Fibroblast of pulmonary artery (primary cell): ENCODE results near the gene BARHL2.

Experiments
- DNase-seq: peaks from one replicate; pipeline ENCODE4 v3.0.0-alpha.2; 2010; ENCODE audit warnings: low read depth
- H3K4me3 ChIP-seq: replicated peaks from 2 replicates; pipeline ENCODE4 v1.5.1; 2011; ENCODE audit warnings: low read depth, mild to moderate bottlenecking, control low read depth, low read length, moderate library complexity
- TF ChIP-seq, protein P1 (sequence below): IDR thresholded peaks from 2 replicates; pipeline ENCODE4 v1.5.1; 2011; ENCODE audit warnings: mild to moderate bottlenecking, control low read depth, low read length, inconsistent platforms; ENCODE audit errors: missing control alignments

Gene BARHL2

DNA sequence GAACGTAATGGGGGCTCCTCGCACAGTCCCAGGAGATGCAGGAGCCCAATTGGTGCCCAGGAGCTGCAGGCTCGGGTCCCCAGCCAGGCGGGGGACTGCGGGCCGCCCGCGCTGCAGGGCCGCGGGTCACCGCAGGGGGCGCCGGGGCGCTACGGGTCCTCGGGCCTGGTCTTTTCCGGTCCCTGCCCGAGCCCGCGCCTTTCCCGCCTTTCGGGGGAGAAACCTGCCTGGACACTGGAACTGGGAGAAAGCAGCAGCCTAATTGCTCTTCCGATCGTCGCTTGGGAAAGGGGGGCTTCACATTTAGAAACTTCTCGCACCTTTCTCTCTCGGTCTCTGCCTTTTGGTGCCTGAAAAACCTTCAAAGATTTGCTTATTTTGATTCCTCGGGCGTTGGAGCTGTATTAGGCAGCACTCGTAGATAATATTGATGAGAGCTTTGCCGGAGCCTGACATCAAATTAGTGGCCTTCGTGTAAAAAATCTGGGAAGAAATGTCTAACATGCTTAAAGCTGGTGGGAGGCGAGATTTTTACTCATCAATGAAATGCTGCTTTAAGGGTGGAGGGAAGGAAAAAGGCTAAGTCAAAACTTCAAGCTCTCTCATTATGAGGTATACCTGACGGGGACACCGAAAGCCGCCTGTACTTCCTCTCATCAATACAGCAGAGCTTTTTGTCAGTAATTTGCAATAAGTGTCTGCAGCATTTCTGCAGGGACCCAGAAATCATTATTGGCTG lies 12.6 kb upstream of the BARHL2 start:
- no peak for DNase-seq
- TF ChIP-seq, protein P1, sequence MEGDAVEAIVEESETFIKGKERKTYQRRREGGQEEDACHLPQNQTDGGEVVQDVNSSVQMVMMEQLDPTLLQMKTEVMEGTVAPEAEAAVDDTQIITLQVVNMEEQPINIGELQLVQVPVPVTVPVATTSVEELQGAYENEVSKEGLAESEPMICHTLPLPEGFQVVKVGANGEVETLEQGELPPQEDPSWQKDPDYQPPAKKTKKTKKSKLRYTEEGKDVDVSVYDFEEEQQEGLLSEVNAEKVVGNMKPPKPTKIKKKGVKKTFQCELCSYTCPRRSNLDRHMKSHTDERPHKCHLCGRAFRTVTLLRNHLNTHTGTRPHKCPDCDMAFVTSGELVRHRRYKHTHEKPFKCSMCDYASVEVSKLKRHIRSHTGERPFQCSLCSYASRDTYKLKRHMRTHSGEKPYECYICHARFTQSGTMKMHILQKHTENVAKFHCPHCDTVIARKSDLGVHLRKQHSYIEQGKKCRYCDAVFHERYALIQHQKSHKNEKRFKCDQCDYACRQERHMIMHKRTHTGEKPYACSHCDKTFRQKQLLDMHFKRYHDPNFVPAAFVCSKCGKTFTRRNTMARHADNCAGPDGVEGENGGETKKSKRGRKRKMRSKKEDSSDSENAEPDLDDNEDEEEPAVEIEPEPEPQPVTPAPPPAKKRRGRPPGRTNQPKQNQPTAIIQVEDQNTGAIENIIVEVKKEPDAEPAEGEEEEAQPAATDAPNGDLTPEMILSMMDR: no peak
- H3K4me3 ChIP-seq: no peak overlapping the region

DNA sequence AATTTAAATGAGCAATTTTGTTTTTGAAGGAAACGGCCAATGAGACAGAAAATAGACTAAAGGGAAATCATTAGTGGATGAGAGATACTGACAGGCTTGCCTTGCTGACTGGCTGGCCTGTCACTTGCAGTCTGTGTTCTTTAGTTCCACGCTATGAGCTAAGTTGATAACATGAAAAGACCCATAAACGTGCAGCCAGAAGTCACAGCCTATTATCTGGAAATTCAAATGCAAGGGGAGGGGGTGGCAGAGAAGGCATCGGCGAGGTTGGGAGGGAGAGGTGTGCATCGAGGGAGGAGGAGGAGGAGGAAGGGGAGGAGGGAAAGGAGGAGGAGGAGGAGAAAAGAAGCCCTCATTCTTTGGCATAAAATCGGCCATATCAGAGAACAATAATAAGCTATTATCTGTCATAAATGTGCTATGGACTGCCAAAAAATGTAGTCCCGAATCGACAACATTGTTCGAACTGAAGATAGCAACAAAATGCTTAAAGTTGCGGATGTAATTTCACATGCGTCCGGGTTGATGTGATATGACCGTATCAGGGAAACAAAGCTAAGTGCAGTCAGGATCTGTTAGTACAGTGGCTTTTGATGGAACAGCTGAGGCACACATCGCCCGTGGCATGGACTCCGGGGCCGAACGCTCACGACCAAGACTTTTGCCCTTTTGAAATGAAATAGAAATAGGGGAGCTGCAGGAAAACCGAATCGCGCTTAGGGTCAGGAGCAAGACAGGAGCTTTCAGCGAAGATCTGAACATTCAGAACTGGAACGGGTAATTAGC lies 11.6 kb upstream of the BARHL2 start:
- TF ChIP-seq, protein P1: no peak
- H3K4me3 ChIP-seq: no peak overlapping the region
- DNase-seq: no peak

DNA sequence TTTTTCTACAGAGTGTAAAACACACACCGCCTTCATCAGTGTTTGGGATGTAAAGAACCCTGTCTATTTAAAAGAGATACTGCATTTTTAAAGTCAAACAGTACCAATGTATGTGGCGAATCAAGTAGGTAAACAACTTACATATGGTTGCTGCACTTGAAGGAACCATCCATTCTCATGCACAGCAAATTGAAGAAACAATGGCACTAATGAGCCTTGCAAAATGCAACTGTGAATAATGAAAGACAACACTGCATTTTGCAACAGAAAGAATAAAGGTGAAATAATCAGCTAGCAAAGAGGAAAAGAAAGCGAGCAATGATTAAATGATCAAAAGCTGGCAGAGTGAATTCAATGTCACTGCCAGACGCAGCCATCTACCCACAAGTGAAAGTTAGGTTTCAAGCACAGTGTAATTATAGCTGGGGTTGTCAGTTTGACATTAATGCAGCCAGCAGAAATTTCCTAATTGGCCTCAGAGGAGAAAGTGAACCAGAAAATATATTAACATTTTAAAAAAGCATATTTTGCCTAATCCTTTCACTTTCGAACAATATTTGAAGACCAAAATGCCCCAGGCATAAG lies 10.9 kb upstream of the BARHL2 start:
- TF ChIP-seq, protein P1: no peak

DNA sequence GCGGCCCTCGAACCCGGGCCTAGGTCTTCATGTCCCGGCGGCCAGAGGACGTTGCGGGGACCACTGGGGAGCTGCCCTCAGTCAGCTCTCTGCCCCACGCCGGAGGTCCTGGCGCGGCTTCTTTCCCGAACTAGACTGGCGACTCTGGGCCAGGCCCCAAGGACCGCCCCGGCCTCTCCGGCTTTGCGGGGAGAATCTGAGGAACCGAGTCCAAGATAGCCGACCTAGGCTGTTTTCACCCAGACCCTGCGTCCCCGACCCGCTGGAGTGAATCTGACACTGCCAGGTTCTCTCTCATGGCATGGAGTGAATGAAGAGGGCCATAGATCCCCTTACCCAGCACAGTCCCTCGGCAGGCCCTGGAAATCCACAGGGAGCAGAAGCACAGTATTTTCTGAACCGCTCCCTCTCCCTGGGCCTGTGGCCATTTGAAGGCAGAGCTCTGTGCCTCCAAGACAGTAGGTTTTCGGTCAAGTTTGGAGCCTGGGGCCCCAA lies 9.9 kb upstream of the BARHL2 start:
- TF ChIP-seq, protein P1: no peak
- DNase-seq: no peak
- H3K4me3 ChIP-seq: no peak overlapping the region

More for the DNA sequence above, 10.9 kb upstream of the BARHL2 start:
- no peak overlapping the region for H3K4me3 ChIP-seq
- DNase-seq: no peak

DNA sequence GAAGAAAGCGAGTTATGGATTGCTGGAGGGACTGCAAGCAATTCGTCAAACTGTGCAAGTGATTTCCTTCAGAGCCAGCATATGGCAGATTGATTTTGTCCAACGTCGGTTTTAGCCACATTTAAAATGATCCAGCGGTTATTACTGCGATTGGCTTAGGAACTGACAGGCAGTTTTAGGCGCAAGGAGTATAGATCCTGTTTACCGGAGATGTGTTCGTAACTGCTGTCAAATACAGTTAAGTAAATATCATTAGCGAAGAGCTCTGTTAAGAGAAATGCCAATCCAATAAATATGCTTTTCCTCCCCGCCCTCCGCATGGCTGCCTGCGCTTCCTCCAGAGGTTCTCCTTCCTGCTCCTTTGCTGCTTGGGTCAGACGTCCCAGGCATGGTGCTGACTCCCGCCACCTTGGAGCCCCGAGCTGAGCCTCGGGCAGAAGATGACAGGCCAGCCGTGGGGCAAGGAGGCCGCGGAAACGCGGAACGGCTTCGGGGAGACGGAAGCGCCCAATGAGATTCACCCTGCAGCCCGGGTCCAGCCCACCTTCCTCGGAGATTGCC lies 9.4 kb upstream of the BARHL2 start:
- DNase-seq: no peak
- TF ChIP-seq, protein P1: no peak
- no peak overlapping the region for H3K4me3 ChIP-seq

DNA sequence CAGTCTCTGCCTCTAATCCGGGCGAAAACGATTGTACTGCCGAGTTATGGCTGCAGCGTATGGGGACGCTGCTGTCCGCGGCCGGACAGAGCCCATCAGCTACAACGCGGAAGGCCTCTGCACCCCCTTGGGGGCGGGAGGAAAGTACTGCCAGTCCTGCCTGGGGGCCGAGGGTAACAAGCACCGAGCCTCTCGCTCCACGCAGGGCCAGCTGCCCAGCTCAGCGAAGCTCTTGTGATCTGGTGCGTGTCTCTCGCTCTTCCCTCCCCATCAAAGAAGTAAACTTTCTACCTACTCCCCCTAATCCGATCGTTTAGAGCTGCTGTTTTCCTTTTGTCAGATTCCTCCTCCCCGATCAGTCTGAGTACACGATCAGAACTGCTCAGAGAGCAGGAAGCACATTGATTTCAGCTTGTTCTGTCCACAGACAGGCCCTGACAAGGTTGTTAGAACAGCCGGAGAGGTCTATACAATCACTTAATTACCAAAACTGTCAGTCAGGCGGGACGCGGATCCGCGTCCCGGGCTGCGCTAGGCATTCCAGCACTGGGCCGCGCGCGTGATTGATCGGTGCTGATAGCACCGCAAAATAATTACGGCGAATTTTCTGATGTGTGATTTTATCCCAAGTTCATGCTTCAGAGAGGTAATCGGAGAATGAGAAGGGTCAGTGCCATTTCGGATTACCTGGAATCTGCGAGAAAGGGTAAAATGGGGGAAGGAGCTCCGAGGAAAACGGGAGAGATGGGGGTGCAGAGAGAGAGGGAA lies 8.7 kb upstream of the BARHL2 start:
- DNase-seq: no peak
- TF ChIP-seq, protein P1: no peak
- H3K4me3 ChIP-seq: no peak overlapping the region
